Measurements from ENCODE around the gene DNAH3. TPM values are rescaled to one million over a fixed set of nuclear protein-coding genes. Genes with fewer than 3 reads are reported as not detected.

Gene DNAH3
- total RNA-seq, 1 experiment from 2014 or later, result 0.15 TPM

DNA sequence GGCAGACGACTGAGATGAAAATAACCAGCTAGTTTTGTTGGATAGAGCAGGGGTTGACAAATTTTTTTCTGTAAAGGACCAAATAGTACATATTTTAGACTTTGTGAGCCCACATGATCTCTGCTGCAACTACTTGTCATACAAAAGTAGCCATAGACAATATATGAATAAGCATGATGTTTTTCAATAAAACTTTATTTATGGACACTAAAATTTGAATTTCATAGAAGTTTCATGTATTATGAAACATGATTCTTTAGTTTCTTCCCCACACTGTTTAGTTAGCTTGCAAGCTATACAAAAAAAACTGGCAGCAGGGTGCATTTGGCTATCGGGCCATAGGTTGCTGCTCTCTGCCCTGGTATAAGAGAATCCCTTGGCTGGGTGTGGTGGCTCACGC lies 193.5 kb downstream of the DNAH3 start:
- TF ChIP-seq EGR1 (IDR thresholded peaks at IDR 0.05; ENCODE audit: low read depth) (no peak), POLR2AphosphoS5 (IDR thresholded peaks at IDR 0.05; ENCODE audit: low read depth, low read length) (no peak), YY1 (IDR thresholded peaks at IDR 0.05; ENCODE audit: extremely low read depth, insufficient replicate concordance, low read depth, low read length) (no peak), POLR2A (IDR thresholded peaks at IDR 0.05; ENCODE audit: borderline replicate concordance, extremely low read depth, insufficient read depth, insufficient read length) (no peak), SRF (IDR thresholded peaks at IDR 0.05; ENCODE audit: low read depth) (no peak), SIN3A (IDR thresholded peaks at IDR 0.05; ENCODE audit: low read depth) (no peak), CTCF (IDR thresholded peaks at IDR 0.05 in 2 of 3, conservative IDR thresholded peaks at IDR 0.05 in 1 of 3; ENCODE audit: borderline replicate concordance in 1 of 3, insufficient read depth in 1 of 3, low read depth in 2 of 3, low read length in 2 of 3) (no peak), FOSL1 (IDR thresholded peaks at IDR 0.05; ENCODE audit: low read depth) (no peak), EZH2 (IDR thresholded peaks at IDR 0.05) (no peak), EZH2phosphoT487 (IDR thresholded peaks at IDR 0.05; ENCODE audit: borderline replicate concordance) (no peak), TCF7L2 (IDR thresholded peaks at IDR 0.05; ENCODE audit: borderline replicate concordance, extremely low read depth, insufficient read depth, insufficient read length) (no peak), ELF1 (IDR thresholded peaks at IDR 0.05; ENCODE audit: borderline replicate concordance, low read depth) (no peak), MAX (IDR thresholded peaks at IDR 0.05) (no peak), SP1 (IDR thresholded peaks at IDR 0.05; ENCODE audit: low read depth) (no peak), CBX3 (IDR thresholded peaks at IDR 0.05; ENCODE audit: low read depth) (no peak), ATF3 (IDR thresholded peaks at IDR 0.05) (no peak), ZNF274 (IDR thresholded peaks at IDR 0.05; ENCODE audit: low read depth, low read length) (no peak), RAD21 (IDR thresholded peaks at IDR 0.05; ENCODE audit: low read depth) (no peak)
- TF ChIP-seq, protein P1, sequence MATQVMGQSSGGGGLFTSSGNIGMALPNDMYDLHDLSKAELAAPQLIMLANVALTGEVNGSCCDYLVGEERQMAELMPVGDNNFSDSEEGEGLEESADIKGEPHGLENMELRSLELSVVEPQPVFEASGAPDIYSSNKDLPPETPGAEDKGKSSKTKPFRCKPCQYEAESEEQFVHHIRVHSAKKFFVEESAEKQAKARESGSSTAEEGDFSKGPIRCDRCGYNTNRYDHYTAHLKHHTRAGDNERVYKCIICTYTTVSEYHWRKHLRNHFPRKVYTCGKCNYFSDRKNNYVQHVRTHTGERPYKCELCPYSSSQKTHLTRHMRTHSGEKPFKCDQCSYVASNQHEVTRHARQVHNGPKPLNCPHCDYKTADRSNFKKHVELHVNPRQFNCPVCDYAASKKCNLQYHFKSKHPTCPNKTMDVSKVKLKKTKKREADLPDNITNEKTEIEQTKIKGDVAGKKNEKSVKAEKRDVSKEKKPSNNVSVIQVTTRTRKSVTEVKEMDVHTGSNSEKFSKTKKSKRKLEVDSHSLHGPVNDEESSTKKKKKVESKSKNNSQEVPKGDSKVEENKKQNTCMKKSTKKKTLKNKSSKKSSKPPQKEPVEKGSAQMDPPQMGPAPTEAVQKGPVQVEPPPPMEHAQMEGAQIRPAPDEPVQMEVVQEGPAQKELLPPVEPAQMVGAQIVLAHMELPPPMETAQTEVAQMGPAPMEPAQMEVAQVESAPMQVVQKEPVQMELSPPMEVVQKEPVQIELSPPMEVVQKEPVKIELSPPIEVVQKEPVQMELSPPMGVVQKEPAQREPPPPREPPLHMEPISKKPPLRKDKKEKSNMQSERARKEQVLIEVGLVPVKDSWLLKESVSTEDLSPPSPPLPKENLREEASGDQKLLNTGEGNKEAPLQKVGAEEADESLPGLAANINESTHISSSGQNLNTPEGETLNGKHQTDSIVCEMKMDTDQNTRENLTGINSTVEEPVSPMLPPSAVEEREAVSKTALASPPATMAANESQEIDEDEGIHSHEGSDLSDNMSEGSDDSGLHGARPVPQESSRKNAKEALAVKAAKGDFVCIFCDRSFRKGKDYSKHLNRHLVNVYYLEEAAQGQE (IDR thresholded peaks at IDR 0.05; ENCODE audit: low read depth), result no peak
- TF ChIP-seq, protein P2, sequence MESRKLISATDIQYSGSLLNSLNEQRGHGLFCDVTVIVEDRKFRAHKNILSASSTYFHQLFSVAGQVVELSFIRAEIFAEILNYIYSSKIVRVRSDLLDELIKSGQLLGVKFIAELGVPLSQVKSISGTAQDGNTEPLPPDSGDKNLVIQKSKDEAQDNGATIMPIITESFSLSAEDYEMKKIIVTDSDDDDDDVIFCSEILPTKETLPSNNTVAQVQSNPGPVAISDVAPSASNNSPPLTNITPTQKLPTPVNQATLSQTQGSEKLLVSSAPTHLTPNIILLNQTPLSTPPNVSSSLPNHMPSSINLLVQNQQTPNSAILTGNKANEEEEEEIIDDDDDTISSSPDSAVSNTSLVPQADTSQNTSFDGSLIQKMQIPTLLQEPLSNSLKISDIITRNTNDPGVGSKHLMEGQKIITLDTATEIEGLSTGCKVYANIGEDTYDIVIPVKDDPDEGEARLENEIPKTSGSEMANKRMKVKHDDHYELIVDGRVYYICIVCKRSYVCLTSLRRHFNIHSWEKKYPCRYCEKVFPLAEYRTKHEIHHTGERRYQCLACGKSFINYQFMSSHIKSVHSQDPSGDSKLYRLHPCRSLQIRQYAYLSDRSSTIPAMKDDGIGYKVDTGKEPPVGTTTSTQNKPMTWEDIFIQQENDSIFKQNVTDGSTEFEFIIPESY (IDR thresholded peaks at IDR 0.05; ENCODE audit: extremely low read depth, insufficient replicate concordance, low read length), result no peak
- H3K9me2 ChIP-seq (ENCODE audit: insufficient read depth), result no peaks in the 10 kb centered on the region
- ATAC-seq (no peak), DNase-seq (ENCODE audit: low read depth, low spot score) (no peak)
- H4K20me1 ChIP-seq (ENCODE audit: insufficient read depth), result no peaks in the 10 kb centered on the region
- H3K27ac ChIP-seq (ENCODE audit: low read depth, low read length), result no peak overlapping the region
- no peak overlapping the region for H3K4me3 ChIP-seq (replicated peaks in 1 of 2; ENCODE audit: low read depth in 1 of 2, low read length in 2 of 2)
- H3K9ac ChIP-seq (ENCODE audit: low read length), result no peak overlapping the region
- no peaks in the 10 kb centered on the region for H3K27me3 ChIP-seq (ENCODE audit: insufficient read depth, low read length)
- no TSS peak for BruUV-seq (replicated peaks)
- H3K4me1 ChIP-seq (ENCODE audit: control insufficient read depth in 1 of 2, insufficient read depth in 2 of 2, low read length in 2 of 2), result peaks cover 7 to 8% of the 10 kb centered on the region in 2 experiments
- H3K79me2 ChIP-seq (ENCODE audit: insufficient read depth, low read length), result no peaks in the 10 kb centered on the region
- CTCF ChIA-PET, result no interaction called here
- no peak overlapping the region for H3K4me2 ChIP-seq (ENCODE audit: low read length)
- no peaks in the 10 kb centered on the region for H3K9me3 ChIP-seq (ENCODE audit: control insufficient read depth in 1 of 2, insufficient read depth in 1 of 2, low read depth in 1 of 2, low read length in 2 of 2)
- POLR2A ChIA-PET, result no interaction called here
- RAD21 ChIA-PET (ENCODE audit: low non-redundant PET in 1 of 2, low total read pairs in 2 of 2, uncharacterized antibody in 2 of 2, unreplicated experiment in 2 of 2), result no interaction called here
- intact Hi-C loops (cut with micrococcal nuclease), result no loop called here
- H2AFZ ChIP-seq (ENCODE audit: low read depth, low read length, poor library complexity, severe bottlenecking), result no peak overlapping the region
- no peaks in the 10 kb centered on the region for H3K36me3 ChIP-seq (ENCODE audit: control insufficient read depth in 1 of 2, insufficient read depth in 2 of 2, low read length in 2 of 2)
